CD14-positive monocyte (primary cell): ENCODE results near the gene ELOB. TPM values are rescaled to one million over a fixed set of nuclear protein-coding genes. Genes with fewer than 3 reads are reported as not detected.

ENCODE experiments used
- DNase-seq, 3 donors: peaks; one replicate each; pipeline ENCODE4 v3.0.0-alpha.2; 2011 to 2022
- H2AFZ ChIP-seq: 2 replicates; pipeline ENCODE4 v1.6.0; 2012; ENCODE audit warnings: mild to moderate bottlenecking, low read depth, low read length, inconsistent platforms; ENCODE audit not compliant: insufficient read depth, poor library complexity, severe bottlenecking
- H3K27ac ChIP-seq, 2 donors: 1 replicate in 1 of 2; 2 replicates in 1 of 2; pipeline ENCODE4 v1.5.1; 2012 to 2013; ENCODE audit warnings: low read length in 2 of 2, control low read depth in 1 of 2, inconsistent platforms in 1 of 2, low read depth in 1 of 2, mild to moderate bottlenecking in 1 of 2
- H3K27me3 ChIP-seq, 2 donors: one replicate each; pipeline versions ENCODE4 v1.6.0 to v1.6.1; 2011 to 2013; ENCODE audit warnings: low read length in 2 of 2; ENCODE audit not compliant: control insufficient read depth in 2 of 2, insufficient read depth in 2 of 2
- H3K36me3 ChIP-seq, 2 donors: replicated peaks in 1 of 2; 1 replicate in 1 of 2; 2 replicates in 1 of 2; pipeline versions ENCODE4 v1.5.1 to v1.6.1; 2012 to 2013; ENCODE audit warnings: low read length in 2 of 2, control low read depth in 1 of 2, inconsistent platforms in 1 of 2, mild to moderate bottlenecking in 1 of 2; ENCODE audit not compliant: insufficient read depth in 2 of 2, control insufficient read depth in 1 of 2
- H3K4me1 ChIP-seq, 2 donors: 1 replicate in 1 of 2; 2 replicates in 1 of 2; pipeline versions ENCODE4 v1.5.1 to v1.6.1; 2012 to 2013; ENCODE audit warnings: low read length in 2 of 2, control low read depth in 1 of 2, inconsistent platforms in 1 of 2, mild to moderate bottlenecking in 1 of 2, moderate library complexity in 1 of 2; ENCODE audit not compliant: insufficient read depth in 2 of 2, control insufficient read depth in 1 of 2
- H3K4me2 ChIP-seq: replicated peaks from 2 replicates; pipeline ENCODE3; 2012; ENCODE audit warnings: low read length, moderate library complexity, mild to moderate bottlenecking; ENCODE audit not compliant: poor library complexity, severe bottlenecking; ENCODE audit errors: extremely low read depth
- H3K4me3 ChIP-seq, 3 experiments: fragments of 200-600 bp in 1 of 3; sonication (generic) in 1 of 3; replicated peaks in 1 of 3; 1 replicate in 2 of 3; 2 replicates in 1 of 3; pipeline ENCODE4 v1.5.1; 2011 to 2013; ENCODE audit warnings: low read length in 3 of 3, mild to moderate bottlenecking in 3 of 3, control low read depth in 2 of 3, low read depth in 2 of 3, inconsistent platforms in 1 of 3, moderate library complexity in 1 of 3
- H3K79me2 ChIP-seq: 2 replicates; pipeline ENCODE4 v1.6.0; 2012; ENCODE audit warnings: mild to moderate bottlenecking, control low read depth, inconsistent platforms, low read length, moderate library complexity; ENCODE audit not compliant: insufficient read depth
- H3K9ac ChIP-seq: 2 replicates; pipeline ENCODE4 v1.6.0; 2017; ENCODE audit warnings: low read length, mild to moderate bottlenecking; ENCODE audit not compliant: insufficient read depth, poor library complexity, severe bottlenecking
- H3K9me3 ChIP-seq, 2 donors: replicated peaks in 1 of 2; 1 replicate in 1 of 2; 2 replicates in 1 of 2; pipeline versions ENCODE4 v1.5.1 to v1.6.1; 2012 to 2013; ENCODE audit warnings: low read length in 2 of 2, control low read depth in 1 of 2; ENCODE audit not compliant: control insufficient read depth in 1 of 2, insufficient read depth in 1 of 2
- H4K20me1 ChIP-seq: 2 replicates; pipeline ENCODE4 v1.6.0; 2012; ENCODE audit warnings: mild to moderate bottlenecking, low read length, control low read depth, moderate library complexity; ENCODE audit not compliant: insufficient read depth
- H3K27ac Mint-ChIP-seq, 7 donors: one replicate each; pipeline ENCODE4 v1.8.0; 2020; ENCODE audit warnings: mild to moderate bottlenecking in 7 of 7, mixed read lengths in 7 of 7, moderate library complexity in 6 of 7, inconsistent platforms in 2 of 7
- H3K27me3 Mint-ChIP-seq, 3 donors: one replicate each; pipeline ENCODE4 v1.8.0; 2021 to 2022; ENCODE audit warnings: low read depth in 3 of 3, mild to moderate bottlenecking in 3 of 3, mixed read lengths in 3 of 3, moderate library complexity in 3 of 3, inconsistent platforms in 1 of 3
- H3K36me3 Mint-ChIP-seq, 2 donors: one replicate each; pipeline ENCODE4 v1.8.0; 2020; ENCODE audit warnings: mixed read lengths in 2 of 2, inconsistent platforms in 1 of 2, mild to moderate bottlenecking in 1 of 2
- H3K4me1 Mint-ChIP-seq: one replicate; pipeline ENCODE4 v1.8.0; 2020; ENCODE audit warnings: mild to moderate bottlenecking, mixed read lengths
- H3K4me3 Mint-ChIP-seq, 2 donors: one replicate each; pipeline ENCODE4 v1.8.0; 2020; ENCODE audit warnings: mild to moderate bottlenecking in 2 of 2, mixed read lengths in 2 of 2, moderate library complexity in 1 of 2
- H3K9me3 Mint-ChIP-seq, 7 donors: one replicate each; pipeline ENCODE4 v1.8.0; 2020 to 2022; ENCODE audit warnings: mixed read lengths in 7 of 7, mild to moderate bottlenecking in 6 of 7, moderate library complexity in 6 of 7, inconsistent platforms in 2 of 7
- CTCF ChIP-seq: fragments of 200-600 bp; IDR thresholded peaks from one replicate; pipeline ENCODE4 v1.8.0; 2022; ENCODE audit warnings: antibody characterized with exemption, mild to moderate bottlenecking
- WGBS: methylation state at CpG from one replicate; pipeline ENCODE4 v1.1.5; 2013; ENCODE audit warnings: missing lambda C conversion rate; ENCODE audit not compliant: insufficient coverage; 5-methylcytosine and 5-hydroxymethylcytosine counted together
- intact Hi-C, 2 donors: fragments of 100-400 bp; cut with micrococcal nuclease; formaldehyde crosslinking; loops; one replicate each; pipeline versions ENCODE4 v1.15.0 to v1.15.1; 2023
- polyA plus RNA-seq, 3 donors: library from polyadenylated mRNA; depleted of rRNA in 1 of 3; unstranded in 2 of 3; stranded (reverse) in 1 of 3; fragments of 300-500 nt in 2 of 3; fragments of >200 nt in 1 of 3; fragmentation: Illumina TruSeq in 2 of 3; gene quantifications; 1 replicate in 2 of 3; 2 replicates in 1 of 3; pipeline ENCODE4 v1.2.3, GENCODE V29; 2012 to 2021

The ELOB gene
- polyA plus RNA-seq, 3 donors = 150 to 405 (median 363) TPM

GRCh38 chr16:2825049-2825742 lies 48.1 kb upstream of the ELOB start:
- no peak overlapping the region for H2AFZ ChIP-seq
- no peaks in the 10 kb centered on the region for H4K20me1 ChIP-seq
- no peak overlapping the region for H3K4me3 ChIP-seq
- no peaks in the 10 kb centered on the region for H3K27me3 ChIP-seq
- Mint-ChIP-seq H3K27me3 (peaks cover 1 to 5% (median 2%) of the 10 kb centered on the region in 3 donors), H3K36me3 (no peaks in the 10 kb centered on the region), H3K27ac (peak overlapping the region in 1 of 7 donors; percentile 30), H3K4me1 (peaks cover 8% of the 10 kb centered on the region), H3K9me3 (no peaks in the 10 kb centered on the region), H3K4me3 (no peak overlapping the region)
- no peaks in the 10 kb centered on the region for H3K79me2 ChIP-seq
- H3K4me1 ChIP-seq = peaks cover 9 to 11% of the 10 kb centered on the region in 2 donors
- TF ChIP-seq CTCF = no peak
- no peak overlapping the region for H3K4me2 ChIP-seq
- WGBS = 88% methylated on average over 9 of the region's 26 CpGs
- H3K36me3 ChIP-seq = no peaks in the 10 kb centered on the region
- H3K9ac ChIP-seq = no peak overlapping the region
- DNase-seq = no peak
- no peak overlapping the region for H3K27ac ChIP-seq
- intact Hi-C loops = no loop called here
- H3K9me3 ChIP-seq = no peaks in the 10 kb centered on the region

- WGBS = 95% methylated on average over 2 of the region's 10 CpGs
These were observed 47.5 kb upstream of the ELOB start for GRCh38 chr16:2824626-2825025.

More at GRCh38 chr16:2824626-2825025, 47.5 kb upstream of the ELOB start:
- no peak for DNase-seq
- Histone ChIP-seq H3K9ac (no peak overlapping the region), H4K20me1 (no peaks in the 10 kb centered on the region), H2AFZ (no peak overlapping the region), H3K9me3 (no peaks in the 10 kb centered on the region), H3K27ac (no peak overlapping the region), H3K36me3 (no peaks in the 10 kb centered on the region), H3K4me2 (no peak overlapping the region), H3K4me1 (peaks cover 3 to 5% of the 10 kb centered on the region in 2 donors), H3K4me3 (no peak overlapping the region), H3K79me2 (no peaks in the 10 kb centered on the region), H3K27me3 (no peaks in the 10 kb centered on the region)
- Mint-ChIP-seq H3K27me3 (peaks cover 1 to 5% (median 2%) of the 10 kb centered on the region in 3 donors), H3K4me1 (peaks cover 3% of the 10 kb centered on the region), H3K27ac (no peak overlapping the region), H3K36me3 (no peaks in the 10 kb centered on the region), H3K4me3 (no peak overlapping the region), H3K9me3 (no peaks in the 10 kb centered on the region)
- intact Hi-C loops = loop anchor here (5.0 kb wide), 2 partner anchors 37 to 42 kb away; partner anchors contain the start of gene PRSS33 (in 1 of the 2)
- TF ChIP-seq CTCF = no peak
